ENCODE data around the gene E2F6.

DNA sequence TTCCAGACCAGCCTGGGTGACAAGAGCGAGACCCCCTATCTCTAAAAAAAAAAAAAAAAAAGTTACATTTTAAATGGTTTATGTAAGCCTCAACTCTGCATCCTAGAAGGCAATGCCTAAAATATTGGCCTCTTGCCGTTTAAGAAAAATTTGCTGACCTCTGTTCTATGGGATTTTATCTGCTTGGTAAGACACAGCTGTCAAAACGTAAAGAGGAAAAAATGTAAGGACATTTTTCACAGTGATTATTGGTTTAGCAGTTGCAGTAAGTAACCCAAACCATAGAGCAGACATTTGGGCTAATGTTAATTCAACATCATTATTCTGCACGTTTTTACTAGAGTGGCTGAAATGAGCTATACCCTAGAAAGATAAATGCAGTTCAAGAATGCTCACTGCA is 14.4 kb upstream of the E2F6 start:
- no peak for TF ChIP-seq POLR2A (IDR thresholded peaks at IDR 0.05; ENCODE audit: low read depth, low read length)
- TF ChIP-seq, protein P1, sequence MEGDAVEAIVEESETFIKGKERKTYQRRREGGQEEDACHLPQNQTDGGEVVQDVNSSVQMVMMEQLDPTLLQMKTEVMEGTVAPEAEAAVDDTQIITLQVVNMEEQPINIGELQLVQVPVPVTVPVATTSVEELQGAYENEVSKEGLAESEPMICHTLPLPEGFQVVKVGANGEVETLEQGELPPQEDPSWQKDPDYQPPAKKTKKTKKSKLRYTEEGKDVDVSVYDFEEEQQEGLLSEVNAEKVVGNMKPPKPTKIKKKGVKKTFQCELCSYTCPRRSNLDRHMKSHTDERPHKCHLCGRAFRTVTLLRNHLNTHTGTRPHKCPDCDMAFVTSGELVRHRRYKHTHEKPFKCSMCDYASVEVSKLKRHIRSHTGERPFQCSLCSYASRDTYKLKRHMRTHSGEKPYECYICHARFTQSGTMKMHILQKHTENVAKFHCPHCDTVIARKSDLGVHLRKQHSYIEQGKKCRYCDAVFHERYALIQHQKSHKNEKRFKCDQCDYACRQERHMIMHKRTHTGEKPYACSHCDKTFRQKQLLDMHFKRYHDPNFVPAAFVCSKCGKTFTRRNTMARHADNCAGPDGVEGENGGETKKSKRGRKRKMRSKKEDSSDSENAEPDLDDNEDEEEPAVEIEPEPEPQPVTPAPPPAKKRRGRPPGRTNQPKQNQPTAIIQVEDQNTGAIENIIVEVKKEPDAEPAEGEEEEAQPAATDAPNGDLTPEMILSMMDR (conservative IDR thresholded peaks at IDR 0.05; ENCODE audit: low read depth, low read length) = no peak
- TF ChIP-seq RFX5 (IDR thresholded peaks at IDR 0.05; ENCODE audit: low read depth, low read length) = no peak
- no peak for TF ChIP-seq BHLHE40 (IDR thresholded peaks at IDR 0.05; ENCODE audit: low read depth, low read length)
- no peak for TF ChIP-seq RAD21 (IDR thresholded peaks at IDR 0.05; ENCODE audit: low read length)
- TF ChIP-seq, protein P2, sequence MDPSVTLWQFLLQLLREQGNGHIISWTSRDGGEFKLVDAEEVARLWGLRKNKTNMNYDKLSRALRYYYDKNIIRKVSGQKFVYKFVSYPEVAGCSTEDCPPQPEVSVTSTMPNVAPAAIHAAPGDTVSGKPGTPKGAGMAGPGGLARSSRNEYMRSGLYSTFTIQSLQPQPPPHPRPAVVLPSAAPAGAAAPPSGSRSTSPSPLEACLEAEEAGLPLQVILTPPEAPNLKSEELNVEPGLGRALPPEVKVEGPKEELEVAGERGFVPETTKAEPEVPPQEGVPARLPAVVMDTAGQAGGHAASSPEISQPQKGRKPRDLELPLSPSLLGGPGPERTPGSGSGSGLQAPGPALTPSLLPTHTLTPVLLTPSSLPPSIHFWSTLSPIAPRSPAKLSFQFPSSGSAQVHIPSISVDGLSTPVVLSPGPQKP (IDR thresholded peaks at IDR 0.05; ENCODE audit: borderline replicate concordance, low read depth, low read length) = no peak
- no peak for TF ChIP-seq MAFK (IDR thresholded peaks at IDR 0.05; ENCODE audit: low read depth, low read length)
- TF ChIP-seq CEBPB (IDR thresholded peaks at IDR 0.05; ENCODE audit: low read depth, low read length) = no peak
- TF ChIP-seq, protein P3, sequence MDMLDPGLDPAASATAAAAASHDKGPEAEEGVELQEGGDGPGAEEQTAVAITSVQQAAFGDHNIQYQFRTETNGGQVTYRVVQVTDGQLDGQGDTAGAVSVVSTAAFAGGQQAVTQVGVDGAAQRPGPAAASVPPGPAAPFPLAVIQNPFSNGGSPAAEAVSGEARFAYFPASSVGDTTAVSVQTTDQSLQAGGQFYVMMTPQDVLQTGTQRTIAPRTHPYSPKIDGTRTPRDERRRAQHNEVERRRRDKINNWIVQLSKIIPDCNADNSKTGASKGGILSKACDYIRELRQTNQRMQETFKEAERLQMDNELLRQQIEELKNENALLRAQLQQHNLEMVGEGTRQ (IDR thresholded peaks at IDR 0.05; ENCODE audit: low read depth, low read length) = no peak
- TF ChIP-seq SMC3 (IDR thresholded peaks at IDR 0.05; ENCODE audit: low read depth, low read length) = no peak
- no peak for TF ChIP-seq MAZ (IDR thresholded peaks at IDR 0.05; ENCODE audit: borderline replicate concordance, low read depth, low read length)
- TF ChIP-seq RCOR1 (IDR thresholded peaks at IDR 0.05; ENCODE audit: insufficient replicate concordance, low read length) = no peak
- no peak for TF ChIP-seq NFE2L2 (IDR thresholded peaks at IDR 0.05; ENCODE audit: low read depth, low read length)
- no peak for TF ChIP-seq MXI1 (IDR thresholded peaks at IDR 0.05; ENCODE audit: borderline replicate concordance, low read depth, low read length)
